Cerebellar nuclear complex (tissue), 1 donor: ENCODE data around the gene MYH14.
A peak's percentile ranks its signal among the peaks of the same experiment; 100 is the strongest.
"Not testable (repeated sequence)": the region's sequence is repeated elsewhere in the genome, so short reads cannot be mapped to it uniquely, and the experiment has no call there.

Experiments
- DNase-seq, 2 experiments: peaks; one replicate each; lab custom pipeline; 2025; lab: John Stamatoyannopoulos, UW

Gene MYH14

DNA sequence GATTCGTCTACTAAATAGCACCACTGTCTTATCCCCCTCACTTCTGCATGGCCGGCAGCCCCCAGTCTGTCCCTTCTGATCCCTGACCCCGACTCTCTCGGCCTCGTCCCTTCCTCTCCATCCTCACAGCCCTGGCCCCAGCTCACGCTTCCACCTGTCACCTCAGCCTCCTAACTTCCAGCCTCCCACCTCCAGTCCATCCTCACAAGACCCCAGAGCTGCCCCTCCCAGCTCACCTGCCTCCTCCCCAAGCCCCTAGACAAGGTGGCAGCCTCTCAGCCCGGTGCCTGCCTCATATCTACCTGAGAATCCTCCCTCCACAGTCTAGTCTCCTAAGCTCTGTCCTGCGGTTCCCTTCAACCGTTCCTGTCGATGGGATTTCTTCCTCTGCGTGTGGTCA, 115.7 kb downstream of the MYH14 start:
- DNase-seq: no peak

DNA sequence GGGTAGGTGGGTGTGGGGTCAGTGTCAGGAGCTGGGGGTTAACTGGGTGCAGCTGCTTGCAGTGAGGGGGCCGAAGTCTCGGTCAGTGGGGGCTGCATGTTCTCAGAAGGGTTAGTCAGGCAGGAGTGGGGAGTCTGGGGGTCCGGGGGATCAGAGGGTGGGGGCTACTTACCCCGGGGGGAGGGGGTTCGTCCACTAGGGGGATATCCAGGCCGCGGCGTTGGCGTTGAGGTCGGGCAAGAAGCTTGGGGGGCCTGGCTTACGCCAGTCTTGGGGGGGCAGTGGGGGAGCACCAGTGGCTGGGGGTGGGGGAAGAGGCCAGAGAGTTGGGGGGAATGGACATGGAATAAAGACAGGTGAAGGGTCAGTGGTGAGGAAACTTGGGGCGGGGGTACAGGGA, 116.6 kb downstream of the MYH14 start:
- no peak for DNase-seq

DNA sequence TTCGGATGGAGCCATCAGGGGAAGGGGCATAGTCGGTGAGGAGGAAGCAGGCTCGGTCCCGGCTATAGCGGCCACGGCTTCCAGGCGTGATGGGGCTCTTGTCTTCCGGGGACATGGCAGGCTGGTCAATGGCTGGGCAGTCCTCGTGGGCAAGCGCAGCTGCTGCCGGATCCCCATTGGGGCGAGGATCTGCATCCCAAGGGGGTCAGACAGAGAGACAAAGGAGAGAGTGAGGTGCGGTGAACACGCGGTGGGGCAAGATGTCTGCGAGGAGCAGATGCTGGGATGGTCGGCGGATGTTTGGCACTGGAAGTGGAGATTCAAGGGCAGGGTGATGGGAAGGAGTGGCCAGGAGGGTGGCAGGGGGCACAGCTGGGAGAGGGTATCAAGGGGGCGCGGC, 117.2 kb downstream of the MYH14 start:
- no peak for DNase-seq

DNA sequence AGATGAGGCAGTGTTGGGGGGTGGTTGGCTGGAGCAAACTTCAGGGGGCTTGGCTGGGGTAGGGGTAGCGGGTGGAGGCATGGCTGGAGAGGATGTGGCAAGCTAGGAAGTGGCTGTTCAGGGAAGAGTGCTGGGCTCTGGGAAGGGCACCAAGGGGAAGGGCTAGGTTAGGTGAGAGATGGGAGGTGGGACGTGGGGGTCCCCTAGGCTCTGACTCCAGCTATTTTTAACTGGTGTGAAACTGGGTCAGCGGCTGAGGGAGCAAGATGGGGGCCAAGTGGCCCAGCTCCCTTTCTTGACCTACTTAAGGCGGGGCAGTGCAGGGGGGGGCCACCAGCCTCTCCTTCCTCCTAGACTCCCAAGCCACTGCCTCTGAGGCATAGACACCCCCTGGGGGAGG, 118.4 kb downstream of the MYH14 start:
- no peak for DNase-seq

DNA sequence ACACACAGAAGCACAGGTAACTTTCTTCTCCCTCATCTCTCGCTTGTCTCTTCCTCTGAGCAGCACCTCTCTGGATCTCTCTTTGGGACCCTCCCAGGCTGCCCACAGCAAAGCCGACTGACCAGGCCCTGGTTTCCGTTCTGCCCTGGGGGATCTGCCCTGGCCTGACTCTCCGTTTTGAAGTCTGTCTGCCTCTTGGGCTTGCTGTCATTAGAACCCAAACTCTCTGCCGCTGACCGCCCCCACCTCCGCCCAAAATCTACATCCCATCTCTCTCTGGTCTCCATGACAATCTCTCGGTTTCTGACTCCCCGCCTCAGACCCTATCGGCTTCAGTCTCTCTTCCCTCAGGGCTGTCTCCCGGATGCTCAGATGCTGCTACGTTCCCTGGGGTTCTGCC, 118.8 kb downstream of the MYH14 start:
- DNase-seq: no peak

DNA sequence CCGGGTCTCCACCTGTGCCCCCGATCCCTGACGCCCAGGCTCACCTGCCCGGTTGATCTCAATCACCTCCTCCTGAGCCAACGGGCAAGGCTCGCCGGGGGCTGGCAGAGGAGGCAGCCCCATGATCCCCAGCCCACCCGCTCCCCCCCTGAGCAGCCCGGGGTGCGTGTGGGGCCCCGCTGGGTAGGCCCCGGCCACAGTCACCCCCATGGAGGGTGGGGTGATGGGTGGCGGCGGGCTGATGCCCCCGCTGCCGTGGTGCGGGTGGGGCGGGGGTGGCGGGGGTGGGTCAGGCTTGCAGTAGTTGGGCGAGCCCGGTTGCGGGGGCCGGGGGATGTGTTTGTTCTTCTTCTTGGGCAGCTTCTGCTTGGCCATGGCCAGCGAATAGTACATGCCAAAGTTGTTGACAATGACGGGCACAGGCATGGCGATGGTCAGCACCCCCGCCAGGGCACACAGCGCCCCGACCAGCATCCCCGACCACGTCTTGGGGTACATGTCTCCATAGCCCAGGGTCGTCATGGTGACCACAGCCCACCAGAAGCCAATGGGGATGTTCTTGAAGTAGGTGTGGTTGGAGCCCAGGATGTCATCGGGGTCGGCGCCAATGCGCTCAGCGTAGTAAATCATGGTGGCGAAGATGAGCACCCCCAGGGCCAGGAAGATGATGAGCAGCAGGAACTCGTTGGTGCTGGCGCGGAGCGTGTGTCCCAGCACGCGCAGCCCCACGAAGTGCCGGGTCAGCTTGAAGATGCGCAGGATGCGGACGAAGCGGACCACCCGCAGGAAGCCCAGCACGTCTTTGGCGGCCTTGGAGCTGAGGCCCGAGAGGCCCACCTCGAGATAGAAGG, 119.7 kb downstream of the MYH14 start:
- DNase-seq: no peak

DNA sequence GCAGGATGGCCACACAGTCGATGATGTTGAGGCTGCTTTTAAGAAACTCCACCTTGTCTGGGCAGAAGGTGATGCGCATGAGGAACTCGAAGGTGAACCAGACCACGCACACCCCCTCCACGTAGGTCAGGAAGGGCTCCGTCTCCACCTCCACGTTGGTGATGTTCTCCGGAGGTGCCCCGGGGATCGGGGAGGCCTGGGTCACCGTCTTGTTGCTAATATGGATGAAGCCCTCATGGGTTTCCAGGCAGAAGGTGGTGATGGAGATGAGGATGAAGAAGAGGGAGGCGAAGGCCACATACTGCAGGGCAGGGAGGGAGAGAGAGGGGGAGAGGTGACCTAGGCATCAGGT, 120.3 kb downstream of the MYH14 start:
- no peak for DNase-seq

DNA sequence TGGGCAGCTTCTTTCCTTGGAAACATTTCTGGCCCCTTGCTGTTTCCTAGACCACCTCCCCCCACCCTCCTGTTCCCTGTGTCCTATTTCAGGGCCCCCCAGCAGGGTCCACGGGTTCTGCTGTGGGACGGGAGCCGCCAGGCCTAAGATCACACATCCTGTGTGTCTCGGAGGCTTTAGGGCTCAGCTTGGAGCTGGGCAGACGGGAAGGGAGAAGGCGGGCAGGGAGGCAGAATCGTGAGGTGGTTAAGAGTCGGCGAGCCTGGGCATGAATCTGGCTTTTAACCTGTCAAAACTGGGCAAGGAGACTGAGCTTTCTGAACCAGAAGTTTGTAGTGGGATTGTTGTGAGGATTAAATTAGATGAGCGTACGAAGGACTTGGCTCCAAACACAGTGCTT, 120.9 kb downstream of the MYH14 start:
- DNase-seq: no peak

DNA sequence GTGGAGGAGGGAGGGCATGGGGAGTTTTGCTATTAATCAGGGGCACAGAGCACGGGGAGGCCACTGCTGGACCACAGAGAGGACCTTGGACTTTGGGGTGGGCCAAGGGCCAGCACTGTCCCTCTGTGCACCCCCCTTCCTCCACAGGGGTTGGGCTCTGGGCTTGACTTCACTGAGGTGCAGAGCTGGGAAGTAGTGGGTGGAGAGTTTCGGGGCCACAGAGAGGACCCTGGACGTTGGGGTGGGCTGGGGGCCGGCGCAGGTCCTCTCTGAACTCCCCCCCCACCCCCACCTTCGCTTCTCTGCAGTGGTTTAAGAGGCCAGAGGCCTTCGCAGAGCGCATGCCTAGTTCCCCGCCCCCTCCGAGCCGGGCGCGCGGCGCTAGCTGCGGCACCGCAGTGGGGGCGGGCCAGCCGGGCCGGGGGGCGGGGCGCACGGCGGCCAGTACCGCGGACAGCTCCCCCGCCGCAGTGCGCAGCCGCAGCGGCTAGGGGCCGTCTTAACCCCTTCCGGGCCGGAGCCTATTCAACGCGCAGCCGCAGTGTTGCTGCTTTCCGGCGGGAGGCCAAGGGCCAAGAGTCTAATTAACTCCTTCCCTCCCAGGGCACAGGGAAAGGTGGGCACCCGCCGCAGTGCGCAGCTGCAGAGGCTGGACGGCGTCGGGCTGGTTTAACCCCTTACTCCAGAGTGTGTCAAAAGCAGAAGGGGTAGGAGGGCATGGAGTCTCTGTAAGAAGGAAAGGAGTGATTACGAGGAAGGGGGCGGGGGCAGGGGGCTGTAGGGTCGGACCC, 122.1 kb downstream of the MYH14 start:
- DNase-seq: peak in 1 of 2 experiments; percentile 32

DNA sequence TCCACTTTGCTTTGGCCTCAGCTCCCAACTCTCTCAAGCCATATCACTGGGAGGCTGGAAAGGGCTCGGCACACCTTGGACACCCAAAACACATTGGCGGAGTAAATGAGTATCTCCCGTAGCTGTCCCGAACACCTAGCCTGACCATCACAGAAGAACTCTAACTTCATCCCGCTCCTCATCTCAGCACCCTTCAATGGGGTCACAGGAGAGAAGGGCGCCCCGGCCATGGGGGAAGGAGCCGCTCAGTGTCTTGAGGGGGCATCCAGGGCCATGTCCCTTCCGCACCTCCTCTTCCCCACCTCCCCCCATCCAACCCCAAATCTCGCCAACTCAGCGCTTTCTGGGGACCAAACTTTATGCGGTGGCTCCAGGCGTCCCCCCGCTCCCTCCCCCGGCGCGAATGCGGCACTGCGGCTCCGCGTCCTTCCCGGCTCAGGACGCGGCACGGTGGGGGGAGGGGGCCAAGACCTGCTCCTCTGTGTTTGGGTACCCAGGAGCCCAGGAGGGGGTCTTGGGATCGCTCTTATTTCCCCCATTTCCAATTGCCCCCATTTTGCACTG, 122.8 kb downstream of the MYH14 start:
- no peak for DNase-seq

DNA sequence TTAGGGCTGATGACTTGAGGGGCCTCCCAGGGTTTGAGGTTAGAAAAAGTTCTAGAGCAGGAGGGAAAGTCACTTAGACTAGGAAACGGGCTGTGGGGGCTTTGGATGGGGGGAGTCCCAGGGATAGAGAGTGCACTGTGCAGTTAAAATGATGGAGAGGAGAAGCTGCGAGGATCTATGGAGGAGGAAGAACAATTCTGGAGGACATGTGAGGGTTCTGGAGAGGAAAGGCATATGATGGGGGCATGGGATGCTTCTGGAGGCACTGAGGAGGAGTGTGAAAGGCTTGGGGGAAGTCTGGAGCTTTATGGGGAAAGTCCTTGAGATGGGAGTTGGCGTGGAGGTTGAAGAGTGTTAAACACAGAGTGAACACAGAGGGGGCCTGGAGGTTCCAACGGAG, 123.6 kb downstream of the MYH14 start:
- DNase-seq: no peak

DNA sequence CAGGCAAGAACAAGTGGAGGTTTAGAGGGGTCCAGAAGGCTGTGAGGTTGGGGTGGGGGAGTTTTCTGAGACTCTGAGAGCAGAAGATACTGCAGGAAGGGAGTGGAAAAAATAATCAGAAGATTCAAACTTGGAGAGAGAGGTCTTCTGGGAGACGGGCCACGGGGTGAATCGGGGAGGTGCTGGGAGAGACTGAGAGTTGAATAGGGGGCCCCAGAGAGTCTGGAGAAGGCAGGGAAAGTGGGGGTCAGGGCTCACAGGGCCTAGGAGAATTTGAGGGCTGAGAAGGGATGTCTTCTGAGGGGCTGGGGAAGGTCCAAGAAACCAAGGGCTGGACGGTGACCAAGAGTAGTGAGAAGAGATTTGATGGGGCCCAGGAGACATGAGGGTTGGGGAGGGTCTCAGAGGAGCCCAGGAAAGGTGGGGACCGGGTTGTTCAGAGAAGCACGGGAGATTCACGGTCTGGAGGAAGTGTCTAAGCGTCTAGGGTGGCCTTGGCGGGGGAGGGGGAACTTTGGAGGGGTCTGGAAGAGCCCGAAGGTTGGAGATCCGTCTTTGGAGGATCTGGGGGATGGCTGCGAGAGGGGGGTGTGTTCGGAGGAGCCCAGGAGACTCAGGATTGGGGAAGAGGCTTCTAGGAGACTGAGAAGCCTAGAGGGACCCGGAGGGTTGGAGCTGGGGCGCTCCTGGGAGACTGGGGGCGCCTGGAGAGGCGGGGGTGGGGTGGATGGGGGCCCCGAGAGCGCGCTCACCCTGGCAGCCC, 124.2 kb downstream of the MYH14 start:
- no peak for DNase-seq

DNA sequence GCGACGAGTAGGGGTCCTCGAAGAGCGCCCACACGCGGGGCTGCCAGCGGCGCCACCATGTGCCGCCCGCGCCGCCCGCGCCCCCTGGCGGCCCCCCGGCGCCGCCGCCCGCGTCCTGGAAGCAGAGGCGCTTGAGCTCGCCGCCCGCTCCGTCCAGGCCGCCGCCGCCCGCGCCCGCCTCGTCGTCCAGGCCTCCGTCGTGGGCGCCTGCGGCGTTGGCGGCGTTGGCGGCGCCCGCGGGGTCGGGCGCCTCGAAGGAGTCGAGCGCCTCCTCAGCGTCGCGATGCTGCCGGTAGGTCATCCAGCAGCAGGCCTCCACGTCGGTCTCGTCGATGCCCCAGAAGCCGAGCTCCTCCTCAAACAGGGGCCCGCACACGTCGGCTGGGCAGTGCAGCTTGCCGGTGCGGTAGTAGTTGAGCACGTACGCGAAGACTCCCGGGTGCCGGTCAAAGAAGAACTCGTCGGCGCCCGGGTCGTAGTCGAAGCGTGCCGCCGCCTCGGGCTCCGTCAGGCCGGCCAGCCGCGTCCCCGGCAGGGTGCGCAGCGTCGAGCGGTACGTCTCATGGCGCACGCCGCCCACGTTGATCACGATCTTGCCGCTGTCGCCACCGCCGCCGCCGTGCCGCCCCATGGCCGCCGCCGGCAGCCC, 124.9 kb downstream of the MYH14 start:
- DNase-seq: no peak

DNA sequence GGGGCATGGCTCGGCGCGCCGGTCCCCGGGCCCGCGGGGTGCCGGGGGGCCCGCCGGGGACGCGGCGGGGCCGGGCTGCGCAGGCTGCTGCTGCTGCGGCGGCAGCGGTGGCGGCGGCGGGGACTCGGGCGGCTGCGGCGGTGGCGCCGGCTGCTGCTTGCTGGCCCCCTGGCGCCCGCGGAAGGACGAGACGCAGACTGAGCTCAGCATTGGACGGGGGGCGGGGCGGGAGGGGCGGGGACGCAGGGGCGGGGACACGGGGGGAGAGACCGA, 125.4 kb downstream of the MYH14 start:
- no peak for DNase-seq

DNA sequence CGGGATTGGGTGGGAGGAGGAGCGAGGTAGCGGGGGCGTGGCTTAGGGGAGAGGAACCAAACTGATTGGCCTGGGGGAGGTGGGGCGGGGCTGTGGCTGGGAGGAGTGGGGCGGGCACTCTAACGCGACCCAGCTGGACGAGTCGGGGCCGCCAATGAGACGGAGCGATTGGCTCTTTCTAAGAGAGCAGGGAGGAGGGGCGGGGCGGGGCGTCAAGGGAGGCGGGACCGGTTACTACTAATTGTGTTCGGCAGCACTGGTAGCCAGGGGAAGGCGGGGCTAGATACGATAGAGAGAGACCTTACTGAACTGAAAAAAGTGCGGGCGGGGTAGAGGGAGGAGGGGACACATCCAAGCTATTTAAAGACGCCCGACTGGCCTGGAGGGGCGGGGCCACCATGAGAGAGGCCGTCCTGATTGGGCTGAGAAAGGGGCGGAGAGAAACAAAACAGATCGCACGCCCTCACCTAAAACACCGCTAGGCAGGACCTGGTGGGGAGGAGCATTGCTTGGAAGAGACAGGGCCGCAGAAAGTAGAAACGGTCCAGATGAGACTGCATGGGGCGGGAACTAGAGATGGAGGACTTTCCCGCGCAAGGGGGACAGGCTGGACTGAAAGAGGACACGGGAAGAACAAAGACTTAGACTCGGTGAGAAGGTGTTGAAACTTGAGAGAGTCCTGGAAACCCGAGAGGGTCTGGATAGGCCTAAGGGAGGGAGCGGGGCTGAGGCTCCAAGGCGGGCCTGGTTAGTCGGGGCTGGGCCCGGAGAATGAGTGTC, 125.9 kb downstream of the MYH14 start, which contains the start of gene KCNC3:
TSS of gene KCNC3 (minus strand) at position 232 of the 780 bp plus-strand sequence. CDS start 295 bp downstream, outside the sequence.
- peak; percentile 100 for DNase-seq

DNA sequence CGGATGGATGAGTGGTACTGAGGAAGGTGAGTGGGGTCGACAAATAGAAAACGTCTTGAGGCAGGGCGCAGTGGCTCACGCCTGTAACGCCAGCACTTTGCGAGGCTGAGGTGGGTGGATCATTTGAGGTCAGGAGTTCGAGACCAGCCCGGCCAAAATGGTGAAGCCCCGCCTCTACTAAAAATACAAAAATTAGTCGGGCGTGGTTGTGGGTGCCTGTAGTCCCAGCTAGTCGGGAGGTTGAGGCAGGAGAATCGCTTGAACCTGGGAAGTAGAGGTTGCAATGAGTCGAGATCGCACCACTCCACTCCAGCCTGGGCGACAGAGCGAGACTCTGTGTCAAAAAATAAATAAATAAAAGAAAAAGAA, 126.5 kb downstream of the MYH14 start:
- not testable (repeated sequence) for DNase-seq

DNA sequence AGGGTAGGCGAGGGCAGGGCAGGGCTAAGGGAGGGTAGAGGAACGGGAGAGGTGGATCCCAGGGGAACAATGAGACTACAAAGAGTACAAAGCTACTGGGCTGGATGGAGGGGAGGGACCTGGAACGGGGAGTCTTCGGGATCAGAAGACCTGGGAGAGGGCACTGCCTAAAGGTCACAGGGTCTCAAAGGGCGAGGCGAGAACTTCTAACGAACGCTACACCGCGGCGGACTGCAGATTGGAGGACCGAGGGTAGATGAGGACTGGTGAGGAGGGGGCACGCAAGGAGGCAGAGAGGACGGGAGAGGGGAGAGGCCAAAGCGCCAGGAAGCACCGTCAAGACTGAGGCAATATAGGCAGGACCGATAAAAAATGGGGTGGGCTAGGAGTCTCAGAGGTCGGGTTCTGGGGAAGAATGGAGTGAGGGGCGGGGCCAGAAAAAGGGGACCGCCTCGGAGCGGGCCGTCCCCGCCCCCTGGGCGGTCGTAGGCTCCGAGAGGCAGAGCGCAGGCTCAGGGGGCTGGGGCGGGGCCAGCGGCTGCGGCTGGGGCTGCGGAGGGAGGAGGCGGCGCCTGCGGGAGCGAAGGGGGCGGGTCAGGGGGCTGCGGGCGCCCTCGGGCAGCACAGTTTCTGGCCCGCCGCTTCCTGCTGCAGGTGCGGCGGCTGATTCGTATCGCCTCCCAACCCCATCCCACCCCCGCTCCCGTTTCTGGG, 127.1 kb downstream of the MYH14 start:
- peak in 1 of 2 experiments; percentile 69 for DNase-seq

DNA sequence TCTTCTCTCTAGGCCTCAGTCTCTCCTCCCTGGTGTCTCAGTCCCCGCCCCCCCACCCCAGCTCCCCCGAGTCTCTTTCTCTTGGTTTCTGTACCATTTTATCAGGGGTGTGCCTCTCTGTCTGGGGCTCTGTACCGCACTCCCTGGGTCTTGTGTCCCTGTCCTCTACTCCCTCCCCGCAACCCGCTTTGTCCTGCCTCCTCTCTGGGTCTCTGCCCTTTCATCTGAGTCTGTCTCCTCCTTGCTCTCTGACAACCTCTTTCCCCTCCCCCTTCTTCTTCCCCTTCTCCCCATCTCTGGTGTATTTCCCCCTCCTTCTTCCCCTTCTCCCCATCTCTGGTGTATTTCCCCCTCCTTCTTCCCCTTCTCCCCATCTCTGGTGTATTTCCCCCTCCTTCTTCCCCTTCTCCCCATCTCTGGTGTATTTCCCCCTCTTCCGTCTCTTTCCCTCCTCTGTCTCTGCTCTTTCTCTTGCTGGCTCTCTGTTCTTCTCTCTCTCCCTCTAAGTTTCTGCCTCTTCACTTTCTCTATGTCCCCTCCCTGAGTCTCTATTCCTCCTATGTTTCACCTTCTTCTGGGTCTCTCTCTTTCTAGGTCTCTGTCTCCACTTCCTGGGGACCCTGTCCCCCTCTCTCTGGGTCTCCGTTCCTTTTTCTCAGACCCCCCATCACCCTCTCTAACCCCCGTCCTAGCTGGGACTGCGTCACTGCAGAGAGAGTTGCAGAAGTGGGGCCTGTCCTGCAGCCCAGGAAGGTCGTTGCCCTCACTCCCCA, 128.0 kb downstream of the MYH14 start:
- no peak for DNase-seq

DNA sequence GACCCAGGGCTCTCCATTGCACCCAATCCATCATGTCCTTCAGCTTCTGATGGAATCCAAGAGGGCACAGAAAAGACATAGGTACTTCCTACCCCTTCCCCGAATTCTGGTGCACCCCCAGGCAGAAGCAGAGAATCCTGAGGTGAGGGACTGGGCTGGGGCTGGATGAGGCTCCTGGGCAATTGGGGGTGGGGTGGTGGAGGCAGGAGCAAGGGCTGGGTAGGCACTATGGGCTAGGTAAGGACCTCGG, 128.5 kb downstream of the MYH14 start:
- DNase-seq: no peak
